Measurements from ENCODE around the gene HPCAL1.

GRCh38 chr2:10347562-10347948, 44.9 kb downstream of the HPCAL1 start:
- TF ChIP-seq ATF2 (IDR thresholded peaks at IDR 0.05; ENCODE audit: low read length) (no peak), POLR2AphosphoS5 (IDR thresholded peaks at IDR 0.05; ENCODE audit: low read length) (no peak), CTCF (IDR thresholded peaks at IDR 0.05 in 2 of 3, conservative IDR thresholded peaks at IDR 0.05 in 1 of 3; ENCODE audit: control insufficient read depth in 2 of 3, extremely low read depth in 1 of 3, insufficient read depth in 1 of 3, low read depth in 3 of 3, low read length in 3 of 3) (no peak), SIN3A (IDR thresholded peaks at IDR 0.05; ENCODE audit: low read depth, low read length) (no peak), NR2C1 (IDR thresholded peaks at IDR 0.05) (no peak), MYC (IDR thresholded peaks at IDR 0.05; ENCODE audit: insufficient read depth, insufficient read length, insufficient replicate concordance, low read length, severe bottlenecking) (no peak), NRF1 (conservative IDR thresholded peaks at IDR 0.05; ENCODE audit: low read depth, low read length) (no peak), ASH2L (IDR thresholded peaks at IDR 0.05; ENCODE audit: borderline replicate concordance, low read depth) (no peak), RELA (IDR thresholded peaks at IDR 0.05; ENCODE audit: borderline replicate concordance, partially characterized antibody) (no peak), SUZ12 (IDR thresholded peaks at IDR 0.05; ENCODE audit: unreplicated experiment) (no peak), KAT2A (conservative IDR thresholded peaks at IDR 0.05; ENCODE audit: control insufficient read depth, low read depth, low read length) (no peak), EP300 (IDR thresholded peaks at IDR 0.05; ENCODE audit: borderline replicate concordance in 1 of 2, control insufficient read depth in 1 of 2, low read depth in 2 of 2, low read length in 2 of 2) (no peak), SRF (IDR thresholded peaks at IDR 0.05; ENCODE audit: low read depth in 2 of 2, low read length in 2 of 2) (no peak), TBL1XR1 (IDR thresholded peaks at IDR 0.05; ENCODE audit: low read depth, low read length) (no peak)
